SH-SY5Y (cell line): ENCODE data around the gene PLA2G2E.

ENCODE experiments used
- GATA2 ChIP-seq: IDR thresholded peaks from 2 replicates; pipeline ENCODE4 v1.6.1; 2011; ENCODE audit warnings: mild to moderate bottlenecking, low read depth, low read length
- GATA3 ChIP-seq: IDR thresholded peaks from 2 replicates; pipeline ENCODE4 v1.6.1; 2011; ENCODE audit warnings: low read depth, mild to moderate bottlenecking, low read length, moderate library complexity

The PLA2G2E gene

GRCh38 chr1:19942088-19942487, 18.7 kb upstream of the PLA2G2E start:
- TF ChIP-seq GATA2 (no peak), GATA3 (no peak)

- TF ChIP-seq GATA2 (no peak), GATA3 (no peak)
Measured at GRCh38 chr1:19941206-19941568, 17.8 kb upstream of the PLA2G2E start.

- TF ChIP-seq GATA3 (no peak), GATA2 (no peak)
Measured at GRCh38 chr1:19940486-19941205, 17.2 kb upstream of the PLA2G2E start.

GRCh38 chr1:19938472-19938871, 15.1 kb upstream of the PLA2G2E start:
- TF ChIP-seq GATA3: no peak
- TF ChIP-seq GATA2: no peak

- TF ChIP-seq GATA2 (no peak), GATA3 (no peak)
Measured at GRCh38 chr1:19936061-19936750, 12.8 kb upstream of the PLA2G2E start.

GRCh38 chr1:19934336-19934735, 10.9 kb upstream of the PLA2G2E start:
- TF ChIP-seq GATA3 (no peak), GATA2 (no peak)

- no peak for TF ChIP-seq GATA3
- TF ChIP-seq GATA2: no peak
Measured at GRCh38 chr1:19932866-19933265, 9.4 kb upstream of the PLA2G2E start.

GRCh38 chr1:19926296-19927129, 3.1 kb upstream of the PLA2G2E start:
- TF ChIP-seq GATA3 (no peak), GATA2 (no peak)

GRCh38 chr1:19925342-19926070, 2.1 kb upstream of the PLA2G2E start:
- TF ChIP-seq GATA2 (no peak), GATA3 (no peak)

- no peak for TF ChIP-seq GATA2
- no peak for TF ChIP-seq GATA3
Measured at GRCh38 chr1:19923953-19924346, 533 bp upstream of the PLA2G2E start.

GRCh38 chr1:19922015-19922688, 1.3 kb downstream of the PLA2G2E start:
- TF ChIP-seq GATA3 (no peak), GATA2 (no peak)

- TF ChIP-seq GATA3 (no peak), GATA2 (no peak)
Measured at GRCh38 chr1:19921310-19921709, 2.1 kb downstream of the PLA2G2E start.

- no peak for TF ChIP-seq GATA3
- no peak for TF ChIP-seq GATA2
Measured at GRCh38 chr1:19920132-19920710, 3.2 kb downstream of the PLA2G2E start.
